ENCODE results near the gene PEAK1. TPM values are rescaled to one million over a fixed set of nuclear protein-coding genes. Genes with fewer than 3 reads are reported as not detected.
A peak's percentile ranks its signal among the peaks of the same experiment; 100 is the strongest.

PEAK1 gene
- total RNA-seq, 1 donor from 2014 or later = 8.8 TPM

GRCh38 chr15:77099741-77100463 lies 320.0 kb downstream of the PEAK1 start:
- DNase-seq (ENCODE audit: low spot score) = no peak
- ATAC-seq = no peak

GRCh38 chr15:77098572-77098971 lies 321.3 kb downstream of the PEAK1 start:
- ATAC-seq = no peak
- peak; percentile 33 for DNase-seq (ENCODE audit: low spot score)

GRCh38 chr15:77097921-77098320 lies 322.0 kb downstream of the PEAK1 start:
- no peak for DNase-seq (ENCODE audit: low spot score)
- ATAC-seq = no peak

DNA sequence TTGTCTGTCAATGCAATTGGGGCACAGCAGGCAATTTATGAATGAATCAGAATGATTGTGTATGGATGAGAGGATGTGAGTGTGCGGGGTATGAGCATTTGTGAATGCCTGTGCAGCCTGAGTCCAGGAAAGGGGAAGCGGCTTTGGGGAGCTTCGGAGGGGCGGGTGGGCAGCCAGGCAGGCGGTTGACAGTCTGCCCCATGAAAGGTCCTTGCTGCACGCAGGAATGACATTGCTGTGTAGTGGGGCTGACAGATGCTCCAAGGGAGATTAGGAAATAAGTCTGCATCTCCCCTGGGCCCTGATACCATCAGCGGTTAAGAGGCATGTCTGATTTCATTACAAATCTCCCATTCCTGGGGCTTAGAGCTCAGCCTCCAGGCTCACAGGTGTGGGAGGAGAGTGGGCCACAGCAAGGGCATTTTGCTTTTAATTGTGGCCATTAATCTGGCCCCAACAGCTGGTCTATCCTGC lies 322.6 kb downstream of the PEAK1 start:
- DNase-seq (ENCODE audit: low spot score) (no peak), ATAC-seq (no peak)

DNA sequence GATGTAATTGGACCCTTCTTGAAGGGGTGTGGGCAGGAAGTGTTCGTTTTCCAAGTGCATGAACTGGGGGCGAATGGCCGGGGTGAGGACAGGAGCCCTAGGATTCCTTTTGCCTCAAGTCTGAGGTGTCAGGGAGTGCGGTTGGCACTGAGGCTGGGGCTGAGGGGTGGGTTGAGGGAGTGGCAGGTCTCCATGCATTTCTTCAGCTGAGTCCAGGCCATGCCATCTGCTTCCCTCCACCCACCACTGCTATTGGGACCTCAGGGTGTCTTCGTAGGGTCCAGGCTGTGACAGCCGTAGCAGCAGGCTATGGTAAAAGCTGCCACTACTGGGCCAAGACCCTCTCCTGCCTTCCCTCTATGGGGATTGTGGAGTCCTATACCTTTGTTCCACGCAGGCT lies 323.4 kb downstream of the PEAK1 start:
- DNase-seq (ENCODE audit: low spot score) (no peak), ATAC-seq (no peak)

- no peak for DNase-seq (ENCODE audit: low spot score)
- no peak for ATAC-seq
Measured at GRCh38 chr15:77096138-77096537, 323.8 kb downstream of the PEAK1 start.

- ATAC-seq = no peak
- DNase-seq (ENCODE audit: low spot score) = no peak
Measured at GRCh38 chr15:77094397-77095030, 325.4 kb downstream of the PEAK1 start.

GRCh38 chr15:77093436-77093835 lies 326.5 kb downstream of the PEAK1 start:
- no peak for DNase-seq (ENCODE audit: low spot score)
- ATAC-seq = no peak

DNA sequence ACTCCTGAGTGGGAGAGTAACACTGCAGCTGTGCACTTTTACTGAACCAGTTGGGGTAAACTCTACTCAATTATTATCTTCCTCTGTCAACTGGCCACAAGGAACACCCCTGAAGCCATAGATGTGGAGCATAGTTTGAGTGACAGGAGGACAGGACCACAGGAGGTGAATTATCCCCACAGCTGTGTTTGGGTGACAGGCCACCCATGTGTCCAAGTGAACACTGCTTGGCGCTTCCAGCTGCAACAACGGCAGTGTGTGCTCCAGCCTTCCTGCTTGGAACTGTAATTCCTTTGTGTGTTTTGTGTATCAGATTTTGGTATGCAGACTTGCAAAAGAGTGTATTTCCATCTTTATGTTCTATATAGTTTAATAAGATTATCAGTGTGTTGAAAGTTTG lies 328.8 kb downstream of the PEAK1 start:
- ATAC-seq (no peak), DNase-seq (ENCODE audit: low spot score) (no peak)

DNA sequence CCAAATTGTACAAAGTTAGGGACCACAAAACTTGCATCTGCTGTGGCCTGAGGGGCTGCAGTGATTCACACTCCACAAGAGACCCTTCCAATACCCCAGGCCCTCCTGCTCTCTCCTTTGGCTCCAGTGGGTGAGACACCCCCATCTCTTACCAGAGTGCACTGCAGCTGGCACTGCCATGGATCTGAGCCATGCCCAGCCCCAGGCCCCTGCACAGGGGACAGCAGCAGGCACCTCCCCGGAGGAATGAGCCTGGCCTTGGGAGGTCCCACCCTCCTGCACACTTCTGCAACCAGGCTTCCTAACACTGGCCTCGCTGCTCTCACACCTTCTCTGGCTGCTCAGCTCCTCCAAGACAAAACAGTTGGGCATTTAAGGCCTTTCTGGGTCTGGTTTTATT lies 332.7 kb downstream of the PEAK1 start:
- peak; percentile 37 for DNase-seq (ENCODE audit: low spot score)

DNA sequence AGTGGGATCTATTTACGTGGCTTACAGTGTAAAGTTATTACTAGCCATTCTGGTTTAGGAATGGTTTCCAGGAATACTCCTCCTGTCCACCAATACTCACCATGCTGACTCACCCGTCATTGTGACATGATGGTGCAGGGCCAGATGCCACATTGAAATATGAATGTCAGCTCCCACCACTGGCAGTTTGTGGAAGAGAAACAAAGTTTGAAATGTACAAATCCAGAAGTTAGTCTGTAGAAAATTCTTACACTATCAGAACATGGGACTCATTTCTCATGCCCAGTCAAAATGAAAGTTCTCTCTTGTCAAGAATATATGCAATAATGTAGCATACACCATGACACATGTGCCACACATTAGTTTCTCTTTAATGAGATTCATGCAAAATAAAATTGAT lies 334.6 kb downstream of the PEAK1 start:
- no peak for ATAC-seq
- no peak for DNase-seq (ENCODE audit: low spot score)

More for the DNA sequence above, 332.7 kb downstream of the PEAK1 start:
- ATAC-seq = no peak

DNA sequence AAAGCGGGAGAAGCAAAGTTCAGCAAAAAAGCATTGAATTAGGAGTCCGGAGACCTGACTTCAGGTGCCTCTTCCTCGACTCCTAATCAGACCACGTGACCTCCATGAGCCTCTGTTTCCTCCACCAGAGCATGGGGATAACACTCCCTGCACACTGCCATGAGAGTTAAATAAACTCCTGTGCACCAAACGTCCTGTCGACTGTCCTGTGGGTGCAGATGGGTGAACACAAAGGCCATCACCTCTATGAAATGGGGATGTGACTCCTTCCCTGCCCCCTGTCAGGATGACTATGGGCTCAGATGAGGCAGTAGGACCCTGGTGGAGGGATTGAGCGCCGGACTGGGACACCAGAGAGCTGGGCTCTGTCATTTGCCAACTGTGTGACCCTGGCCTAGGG lies 335.5 kb downstream of the PEAK1 start:
- ATAC-seq = no peak
- peak; percentile 40 for DNase-seq (ENCODE audit: low spot score)

- peak; percentile 58 for DNase-seq (ENCODE audit: low spot score)
- peak; percentile 89 for ATAC-seq
Measured at GRCh38 chr15:77083381-77084160, 336.3 kb downstream of the PEAK1 start.

- DNase-seq (ENCODE audit: low spot score) (no peak), ATAC-seq (no peak)
Measured at GRCh38 chr15:77081971-77082370, 337.9 kb downstream of the PEAK1 start.

GRCh38 chr15:77076323-77076915 lies 343.5 kb downstream of the PEAK1 start:
- DNase-seq (ENCODE audit: low spot score) (no peak), ATAC-seq (no peak)

DNA sequence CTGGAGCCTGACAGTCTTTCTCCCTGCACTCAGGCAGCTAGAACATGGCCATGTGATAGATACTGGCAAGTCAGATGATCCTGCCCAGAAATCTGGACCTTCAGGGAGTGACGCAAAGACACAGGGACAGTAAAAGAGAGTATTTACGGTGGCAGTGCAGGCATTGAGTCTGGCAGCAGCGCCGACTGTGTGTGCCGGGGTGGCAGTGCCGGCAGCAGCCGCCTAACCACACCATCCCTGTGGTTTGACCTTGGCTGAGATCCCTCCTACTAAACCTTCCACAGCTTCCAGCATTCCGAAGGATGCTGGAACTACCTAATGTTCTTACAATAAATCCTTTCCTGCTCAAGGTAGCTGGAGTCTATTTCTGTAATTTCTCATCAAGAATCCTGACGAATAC lies 344.4 kb downstream of the PEAK1 start:
- ATAC-seq = no peak
- DNase-seq (ENCODE audit: low spot score) = no peak

- DNase-seq (ENCODE audit: low spot score) (no peak), ATAC-seq (no peak)
Measured at GRCh38 chr15:77074350-77074749, 345.6 kb downstream of the PEAK1 start.

DNA sequence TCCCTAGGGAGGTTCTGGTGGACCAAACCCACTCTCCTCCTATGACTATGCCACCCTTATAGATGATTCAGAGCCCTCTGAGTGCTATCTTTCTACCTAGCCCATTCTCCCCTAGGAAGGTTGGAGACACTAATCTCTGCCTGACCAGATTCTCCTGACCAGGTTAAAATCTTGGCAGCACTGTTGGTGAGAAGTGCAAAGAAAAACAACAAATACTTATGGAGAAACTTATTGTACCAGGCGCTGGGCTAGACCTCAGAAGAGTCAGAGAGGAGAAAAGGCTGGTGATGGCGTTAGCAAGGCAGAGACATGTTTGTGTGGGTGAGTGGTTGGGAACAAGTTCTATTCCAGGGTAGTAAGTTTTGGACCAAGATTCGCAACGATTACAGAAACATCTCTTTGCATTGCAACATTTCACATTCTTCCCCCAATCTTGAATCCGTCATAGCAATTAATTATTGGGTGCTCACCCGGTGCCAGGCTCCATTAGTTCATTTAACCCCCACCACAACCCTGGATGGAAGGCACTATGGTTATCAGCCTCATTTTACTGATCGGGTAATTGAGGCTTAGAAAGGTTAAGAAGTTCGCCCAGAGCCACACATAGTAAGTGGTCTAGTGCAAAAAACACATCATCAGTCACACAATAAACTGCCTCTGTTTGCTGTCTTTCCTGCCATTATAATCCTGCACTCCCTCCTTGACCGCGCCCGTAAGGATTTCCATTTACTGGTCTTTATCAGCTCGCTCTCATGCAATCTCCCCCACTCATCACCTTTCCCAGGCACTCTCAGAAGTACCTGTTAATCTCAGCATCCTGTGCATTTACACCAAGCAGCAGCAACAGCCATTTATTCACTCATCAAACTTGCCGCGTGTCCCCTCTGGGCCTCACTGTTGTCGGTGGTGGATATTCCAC lies 348.3 kb downstream of the PEAK1 start:
- ATAC-seq = no peak

GRCh38 chr15:77070495-77071304 lies 349.2 kb downstream of the PEAK1 start, which contains the start of gene TSPAN3:
TSS of gene TSPAN3 (minus strand) at chr15:77071109. CDS start at chr15:77070954, 155 bp downstream.
- ATAC-seq (peak; percentile 96), DNase-seq (ENCODE audit: low spot score) (peak; percentile 94)

More for the DNA sequence above, 348.3 kb downstream of the PEAK1 start:
- DNase-seq (ENCODE audit: low spot score) = no peak

Data from left lobe of liver (tissue), 2 donors.